HG02610 (cell line): Measurements from ENCODE around the gene CDK9.

Experiments used
- ATAC-seq: cut with Tn5 transposase; IDR thresholded peaks from one replicate; pipeline ENCODE4 v1.9.1; 2021; ENCODE audit warnings: mild to moderate bottlenecking, moderate library complexity; ENCODE audit not compliant: unreplicated experiment

Gene CDK9

DNA sequence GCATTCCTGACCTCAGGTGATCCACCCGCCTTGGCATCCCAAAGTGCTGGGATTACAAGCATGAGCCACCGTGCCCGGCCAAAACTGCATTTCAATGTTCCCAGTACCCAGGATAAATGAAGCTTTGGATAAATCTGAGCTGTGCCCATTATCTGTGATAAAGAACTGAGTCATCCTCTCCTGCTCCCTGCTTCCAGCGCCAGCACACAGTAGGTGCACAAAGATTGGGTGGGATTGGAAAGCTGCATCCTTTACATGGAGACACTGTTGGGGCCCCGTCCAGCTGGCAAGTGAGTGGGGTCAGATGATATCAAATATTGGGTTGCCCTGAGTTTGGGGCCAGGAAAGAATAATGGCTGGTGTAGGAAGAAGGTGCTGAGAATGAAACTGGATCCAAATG is 24.8 kb upstream of the CDK9 start:
- no peak for ATAC-seq

DNA sequence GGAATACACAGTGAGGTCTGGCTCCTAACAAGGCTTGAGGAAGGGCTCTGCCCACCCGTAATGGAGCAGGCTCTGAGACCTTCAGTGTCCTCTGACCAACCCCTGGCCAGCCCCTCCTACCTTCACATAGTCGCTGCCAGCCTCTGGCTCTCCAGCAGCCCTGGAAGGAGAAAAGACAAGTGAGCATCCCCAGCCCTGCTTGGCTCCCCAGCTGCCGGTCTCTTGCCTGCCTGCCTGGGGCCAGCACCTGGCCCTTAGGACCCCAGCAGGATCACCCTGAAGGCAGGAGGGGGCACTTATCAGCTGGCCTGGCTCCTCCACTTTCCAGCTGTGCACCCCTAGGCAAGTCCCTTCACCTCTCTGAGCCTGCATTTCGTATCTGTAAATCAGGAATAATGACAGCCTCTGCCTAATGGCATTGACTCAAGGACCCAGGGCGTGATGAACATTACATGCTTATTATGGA is 24.3 kb upstream of the CDK9 start:
- ATAC-seq = no peak

DNA sequence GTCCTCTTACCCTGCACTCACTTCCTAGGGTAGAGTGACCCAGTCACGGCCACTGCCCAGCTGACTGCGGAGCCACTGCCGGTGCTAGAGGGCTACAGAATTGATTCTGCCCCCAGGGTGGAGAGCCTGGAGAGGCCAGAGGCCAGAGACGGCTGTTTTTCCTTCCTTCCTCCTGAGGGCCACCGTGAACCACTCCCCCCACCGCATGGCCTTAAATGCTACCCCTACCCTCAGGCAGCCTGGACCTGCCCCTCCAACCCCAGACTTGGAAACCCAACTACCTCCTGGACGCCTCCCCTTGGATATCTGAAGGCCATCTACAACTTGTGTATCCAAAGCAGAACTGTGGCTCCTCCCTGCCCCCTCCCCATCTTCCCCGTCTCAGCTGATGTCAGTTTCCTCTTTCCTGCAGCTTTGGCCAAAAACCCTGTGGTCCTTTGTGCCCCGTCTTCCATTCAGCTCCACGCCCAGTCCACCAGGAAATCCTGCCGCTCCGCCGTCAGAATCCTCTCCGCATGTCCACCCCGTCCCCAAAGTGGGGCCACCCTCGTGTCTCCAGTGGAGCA is 23.6 kb upstream of the CDK9 start:
- no peak for ATAC-seq

DNA sequence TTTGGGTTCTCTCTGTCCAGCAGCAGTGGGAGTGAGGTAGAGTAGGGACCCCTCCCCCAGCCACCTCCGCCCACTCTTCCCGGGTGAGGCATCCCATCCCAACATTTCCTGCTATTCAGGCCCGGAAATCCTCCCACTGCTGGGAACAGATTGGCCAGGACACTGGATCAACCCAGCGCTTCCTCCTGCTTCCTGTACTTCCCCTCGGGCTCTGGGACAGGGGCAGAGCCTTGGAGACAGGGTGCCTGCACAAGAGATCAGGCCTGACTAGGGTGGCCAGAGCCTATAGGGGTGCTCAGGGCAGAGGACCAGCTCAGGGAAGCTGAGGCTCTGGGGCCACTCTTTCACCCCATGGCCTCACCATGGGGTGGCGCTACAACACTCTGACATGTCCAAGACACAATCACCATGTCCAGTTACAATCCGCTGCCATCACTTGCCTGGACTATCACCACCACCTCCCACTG is 21.9 kb upstream of the CDK9 start:
- ATAC-seq = no peak

DNA sequence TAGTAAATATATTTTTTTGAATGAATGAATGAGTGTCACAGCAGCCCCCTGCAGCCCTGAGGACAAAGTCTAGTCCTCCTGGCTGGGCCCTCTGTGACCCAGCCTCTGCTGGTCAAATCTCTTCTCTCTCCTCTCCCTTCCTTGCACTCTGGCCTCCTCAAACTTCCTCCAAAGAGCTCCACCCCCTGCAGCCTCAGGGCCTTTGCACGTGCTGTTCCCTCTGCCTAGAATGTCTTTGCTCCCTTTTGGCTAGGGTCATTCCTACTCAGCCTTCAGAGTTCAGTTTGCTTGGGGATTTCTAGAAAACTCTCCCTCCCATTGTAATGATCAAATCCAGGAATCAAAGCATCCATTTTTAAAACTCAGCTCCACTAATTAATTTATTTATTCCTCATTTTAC is 20.4 kb upstream of the CDK9 start:
- ATAC-seq = no peak

DNA sequence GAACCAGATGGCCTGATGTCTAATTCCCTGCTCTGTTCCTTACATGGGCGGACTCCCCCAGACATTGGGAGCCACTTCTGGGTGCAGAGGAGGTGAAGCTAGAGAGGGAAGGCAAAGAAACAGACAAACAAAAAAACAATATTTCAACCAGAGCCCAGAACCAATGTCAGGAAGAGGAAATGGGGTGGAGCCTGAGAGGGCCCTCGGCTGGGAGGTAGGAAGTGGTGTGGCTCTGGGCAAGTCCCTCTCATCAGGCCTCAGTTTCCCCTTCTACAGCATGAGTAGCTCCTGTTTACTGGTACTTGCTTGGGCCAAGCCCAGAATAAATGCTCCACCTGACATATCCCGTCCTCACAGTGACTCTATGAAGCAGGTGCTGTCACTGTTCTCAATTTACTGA is 18.4 kb upstream of the CDK9 start:
- ATAC-seq = no peak

DNA sequence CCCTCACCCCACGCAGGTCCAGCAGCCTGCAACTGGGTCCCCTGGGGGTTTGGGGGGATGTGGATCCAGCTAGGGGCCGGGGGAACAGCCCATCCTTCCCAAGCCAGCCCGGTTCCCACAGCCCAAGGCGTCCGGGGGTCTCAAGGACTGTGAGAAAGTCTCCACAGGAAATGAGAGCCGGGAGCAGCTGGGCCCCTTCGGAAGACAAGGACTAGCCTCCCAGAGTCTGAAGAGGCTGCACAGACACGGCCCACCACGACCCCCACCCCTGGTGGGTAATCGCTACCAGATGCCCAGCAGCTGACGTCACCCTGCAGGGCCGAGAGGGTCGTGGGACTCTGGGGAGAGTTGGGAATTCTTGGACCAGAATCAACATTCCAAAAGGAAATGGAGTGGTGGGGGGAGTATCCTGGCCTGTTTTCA is 17.9 kb upstream of the CDK9 start:
- no peak for ATAC-seq

DNA sequence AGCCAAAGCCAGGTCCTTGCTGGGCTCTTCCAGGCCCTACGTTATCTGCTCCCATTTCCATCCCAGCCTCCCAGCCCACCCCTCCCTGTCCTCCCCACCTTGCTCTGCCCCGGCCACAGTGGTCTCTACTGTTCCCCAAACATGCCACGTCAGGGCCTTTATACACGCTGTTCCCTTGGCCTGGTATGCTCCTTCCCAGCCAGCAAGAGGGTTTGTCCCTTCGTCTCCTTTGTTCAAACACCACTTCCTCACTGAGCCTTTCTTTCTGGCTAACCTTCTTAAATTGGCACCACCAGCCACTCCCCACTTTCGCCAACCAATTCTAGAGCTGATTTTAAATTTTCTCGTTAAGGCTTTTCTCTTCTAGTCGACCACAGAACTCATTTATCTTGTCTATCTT is 17.1 kb upstream of the CDK9 start:
- ATAC-seq = no peak

DNA sequence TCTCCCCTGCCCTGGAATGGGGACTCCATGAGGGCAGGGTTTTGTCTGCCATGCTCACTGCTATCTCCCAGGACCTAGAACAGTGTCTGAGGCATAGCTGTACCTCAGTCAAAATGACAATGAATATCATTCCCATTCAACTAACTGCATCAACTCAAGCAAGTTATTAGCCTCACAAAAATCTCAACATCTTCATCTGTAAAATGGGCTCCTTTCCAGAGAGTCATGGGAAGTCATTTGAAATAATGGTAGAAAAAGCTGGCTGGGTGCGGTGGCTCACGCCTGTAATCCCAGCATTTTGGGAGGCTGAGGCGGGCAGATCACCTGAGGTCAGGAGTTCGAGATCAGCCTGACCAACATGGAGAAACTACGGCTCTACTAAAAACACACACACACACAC is 16.7 kb upstream of the CDK9 start:
- no peak for ATAC-seq

DNA sequence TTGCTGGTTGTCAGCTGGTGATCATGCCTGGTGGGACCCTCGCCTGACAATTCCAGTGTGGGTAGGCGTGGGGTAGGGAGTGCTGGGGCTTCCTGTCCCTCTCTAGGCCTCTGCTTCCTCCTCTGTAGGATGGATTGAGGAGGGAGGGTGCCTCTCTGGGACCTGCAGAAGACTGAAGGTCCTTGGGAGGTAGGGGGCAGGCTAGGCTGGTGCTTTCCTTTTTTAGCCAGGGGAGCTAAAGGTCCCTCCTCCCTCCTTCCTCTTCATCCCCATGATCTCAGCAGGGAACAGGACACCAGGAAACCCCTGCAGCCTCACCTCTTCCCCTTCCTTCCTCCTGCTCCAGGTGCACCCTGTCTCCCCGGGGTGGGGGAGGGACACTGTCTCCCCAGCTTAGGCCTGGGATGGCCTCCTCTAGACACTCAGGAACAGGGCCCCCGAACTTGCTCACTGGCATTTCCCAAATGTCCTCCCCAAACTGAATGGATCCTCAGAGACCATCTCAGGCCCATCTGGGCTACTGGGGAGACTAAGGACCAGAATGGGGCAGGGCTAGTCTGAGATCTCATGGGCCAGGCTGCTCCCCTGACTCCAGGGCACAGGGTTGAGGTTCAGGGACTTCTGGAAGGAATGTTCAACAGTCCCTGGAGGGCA is 15.8 kb upstream of the CDK9 start:
- ATAC-seq = no peak

DNA sequence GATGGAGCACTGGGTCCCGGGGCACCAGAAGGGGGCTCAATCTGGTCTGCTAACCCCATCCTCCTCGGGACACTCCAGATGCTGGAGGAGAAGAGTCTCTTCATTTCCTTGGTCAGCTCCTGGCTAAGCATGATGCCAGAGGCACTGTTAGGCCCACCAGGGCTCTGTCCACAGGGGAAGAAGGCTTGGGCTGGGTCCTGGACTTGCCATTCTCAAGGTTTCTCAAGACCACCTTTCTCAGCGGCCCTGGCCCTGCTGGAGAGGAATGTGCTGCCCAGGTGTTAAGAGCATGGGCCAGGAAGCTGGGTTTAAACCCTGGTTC is 15.3 kb upstream of the CDK9 start:
- no peak for ATAC-seq

DNA sequence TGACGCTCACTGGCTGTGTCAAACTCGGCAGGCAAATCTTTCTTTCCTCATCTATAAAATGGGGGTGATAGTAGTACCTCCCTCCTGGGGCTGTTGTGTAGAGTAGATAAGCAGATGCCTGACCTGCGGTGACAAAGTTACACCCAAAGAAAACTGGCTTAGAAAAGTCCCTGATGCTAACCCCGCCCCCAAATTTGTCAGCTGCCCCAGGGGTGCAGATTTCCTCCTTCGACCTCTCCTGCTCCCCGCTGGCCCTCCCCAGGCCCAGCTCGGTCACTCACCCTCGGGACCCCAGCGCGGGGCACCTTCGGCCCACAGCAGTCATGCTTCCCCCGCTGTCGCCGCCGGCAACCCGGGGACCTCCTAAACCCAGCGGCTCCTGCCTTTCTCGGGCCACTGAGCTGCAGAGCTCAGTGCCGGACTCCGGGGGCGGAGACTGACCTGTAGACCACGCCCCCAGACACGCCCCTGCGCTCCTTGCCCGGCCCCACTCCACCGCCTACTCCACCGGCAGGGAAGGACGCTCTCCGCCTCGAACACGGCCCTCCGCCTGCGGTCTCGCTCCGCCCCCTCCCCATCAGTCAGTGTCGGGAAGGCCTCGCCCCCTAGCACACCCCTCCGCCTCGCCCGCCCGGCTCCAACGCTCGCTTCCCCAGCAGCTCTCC is 14.8 kb upstream of the CDK9 start:
- peak; percentile 84 for ATAC-seq

DNA sequence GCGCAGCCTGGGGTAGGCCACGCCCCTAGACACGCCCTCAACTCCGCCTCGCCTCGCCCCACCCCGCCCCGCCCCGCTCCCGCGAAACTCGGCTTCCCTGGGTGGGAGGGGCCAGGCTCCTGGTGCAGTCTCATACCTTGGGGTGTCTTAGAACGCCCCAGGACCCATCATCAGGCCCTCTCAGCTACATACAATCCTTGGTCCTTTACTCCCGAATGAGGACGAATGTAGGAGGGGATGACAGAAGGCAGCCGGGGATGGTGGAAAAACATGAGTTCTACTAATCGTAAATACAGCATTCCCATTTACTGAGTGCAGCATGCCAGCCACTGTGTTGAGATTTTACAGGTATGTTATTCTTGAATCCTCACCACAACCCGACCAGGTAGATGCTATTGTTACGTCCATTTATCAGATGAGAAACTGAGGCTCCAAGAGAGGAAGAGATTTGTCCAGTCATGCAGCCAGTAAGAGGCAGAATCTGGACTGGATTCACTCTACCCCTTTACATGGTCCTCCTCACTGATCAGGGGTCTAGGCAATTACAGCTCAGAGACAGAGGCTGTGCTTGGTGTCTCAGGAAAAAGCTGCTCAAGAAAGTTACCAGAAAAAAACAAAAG is 14.2 kb upstream of the CDK9 start:
- ATAC-seq = no peak

DNA sequence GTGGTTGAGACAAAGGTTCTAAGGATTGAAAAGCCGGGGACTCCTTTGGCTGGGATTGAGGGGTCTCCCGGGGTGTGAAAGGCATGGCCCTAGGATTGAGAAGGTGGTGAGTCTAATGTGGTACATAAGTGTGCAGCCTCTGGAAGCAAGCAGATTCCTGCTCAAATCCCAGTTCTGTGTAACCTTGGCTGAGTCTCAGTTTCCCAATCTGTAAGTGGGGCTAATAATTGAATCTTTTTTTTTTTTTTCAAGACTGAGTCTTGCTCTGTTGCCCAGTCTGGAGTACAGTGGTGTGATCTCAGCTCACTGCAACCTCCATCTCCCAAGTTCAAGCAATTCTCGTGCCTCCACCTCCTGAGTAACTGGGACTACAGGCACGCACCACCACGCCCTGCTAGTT is 13.2 kb upstream of the CDK9 start:
- ATAC-seq = no peak

DNA sequence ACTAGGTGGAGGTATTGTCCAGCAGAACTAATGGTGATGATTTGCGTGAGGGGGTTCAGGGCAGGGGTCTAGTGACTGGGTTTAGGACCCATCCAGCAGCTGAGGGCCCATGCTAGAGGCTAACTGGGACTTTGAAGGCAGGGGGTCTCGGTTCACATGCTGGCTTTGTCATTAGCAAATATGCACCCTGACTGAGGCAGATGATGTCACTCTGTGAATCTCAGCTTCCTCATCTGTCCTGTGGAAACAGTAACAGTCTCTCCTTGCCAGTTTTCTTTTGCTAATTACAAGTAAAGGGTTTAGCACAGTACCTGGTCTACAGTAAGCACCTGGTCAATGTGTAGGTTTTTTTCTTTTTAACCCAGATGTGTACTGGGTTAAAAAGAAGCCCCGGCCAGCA is 12.6 kb upstream of the CDK9 start:
- no peak for ATAC-seq

DNA sequence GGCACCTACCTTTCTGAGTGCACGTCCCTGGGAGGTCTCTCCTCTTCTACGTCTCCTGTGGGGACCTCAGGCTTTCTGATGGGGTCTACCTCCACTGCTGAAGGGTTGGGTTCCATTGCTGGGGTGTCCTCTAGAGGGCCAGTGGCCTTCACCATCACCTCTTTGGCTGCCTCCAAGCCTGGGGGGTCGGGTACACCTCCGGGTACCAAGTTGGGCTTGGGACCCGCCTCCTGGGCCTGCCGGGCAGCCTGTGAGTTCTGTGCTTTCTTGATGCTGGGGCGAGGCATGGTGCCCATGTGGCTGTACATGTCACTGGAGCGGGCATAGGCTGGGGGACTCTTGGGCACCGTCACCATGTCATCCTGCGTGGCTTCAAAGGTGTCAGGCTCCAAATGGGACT is 11.9 kb upstream of the CDK9 start:
- no peak for ATAC-seq

DNA sequence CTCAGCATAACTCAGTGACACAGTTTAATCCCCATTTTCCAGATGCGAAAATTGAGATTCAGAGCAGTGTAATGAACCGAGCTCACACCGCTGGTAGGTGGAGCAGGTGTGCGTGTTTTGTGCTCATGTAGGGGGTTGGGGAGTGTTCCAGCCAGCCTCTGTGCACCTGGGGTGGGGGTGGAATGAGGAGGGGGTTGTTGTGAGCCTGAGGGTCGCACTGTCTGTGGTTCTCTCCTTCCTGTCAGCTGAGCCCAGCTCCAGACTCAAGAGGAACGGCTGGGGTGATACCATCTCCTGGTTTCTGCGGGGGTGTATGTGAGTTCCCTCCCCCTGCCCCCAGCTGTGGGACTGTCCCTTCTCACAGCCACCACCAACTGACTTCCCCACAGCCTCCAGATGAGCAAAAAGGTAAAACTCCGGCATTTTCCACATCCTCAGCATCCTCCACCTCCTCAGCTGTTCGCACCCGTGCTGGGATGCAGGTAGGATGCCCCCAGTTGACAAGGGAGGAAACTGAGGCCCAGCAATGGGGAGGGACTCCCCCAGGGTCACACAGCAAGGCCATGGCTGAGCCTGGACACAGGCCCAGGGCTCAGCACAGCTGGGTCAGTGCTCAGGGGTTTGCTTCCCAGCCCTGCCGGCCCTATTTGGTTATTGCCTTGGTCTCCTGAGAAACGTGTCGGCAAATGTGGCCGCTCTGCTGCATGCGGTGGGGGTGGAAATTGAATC is 9.5 kb upstream of the CDK9 start:
- no peak for ATAC-seq

DNA sequence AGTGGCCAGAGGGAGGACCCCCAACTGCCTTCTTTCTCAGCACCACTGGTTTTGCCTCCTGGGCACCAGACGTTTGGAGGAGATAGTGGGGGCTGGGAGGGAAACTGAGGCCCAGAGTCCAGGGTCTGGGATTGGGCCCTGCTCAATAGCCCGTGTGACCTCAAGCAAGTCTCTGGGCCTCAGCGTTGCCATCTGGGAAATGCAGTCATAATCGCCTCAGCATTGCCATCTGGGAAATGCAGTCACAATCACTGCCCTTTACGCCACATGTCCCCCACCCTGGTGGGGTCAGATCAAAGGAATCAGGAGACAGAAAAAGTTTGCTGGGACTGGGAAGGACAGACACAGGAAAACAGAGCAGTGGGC is 8.9 kb upstream of the CDK9 start:
- ATAC-seq = no peak

DNA sequence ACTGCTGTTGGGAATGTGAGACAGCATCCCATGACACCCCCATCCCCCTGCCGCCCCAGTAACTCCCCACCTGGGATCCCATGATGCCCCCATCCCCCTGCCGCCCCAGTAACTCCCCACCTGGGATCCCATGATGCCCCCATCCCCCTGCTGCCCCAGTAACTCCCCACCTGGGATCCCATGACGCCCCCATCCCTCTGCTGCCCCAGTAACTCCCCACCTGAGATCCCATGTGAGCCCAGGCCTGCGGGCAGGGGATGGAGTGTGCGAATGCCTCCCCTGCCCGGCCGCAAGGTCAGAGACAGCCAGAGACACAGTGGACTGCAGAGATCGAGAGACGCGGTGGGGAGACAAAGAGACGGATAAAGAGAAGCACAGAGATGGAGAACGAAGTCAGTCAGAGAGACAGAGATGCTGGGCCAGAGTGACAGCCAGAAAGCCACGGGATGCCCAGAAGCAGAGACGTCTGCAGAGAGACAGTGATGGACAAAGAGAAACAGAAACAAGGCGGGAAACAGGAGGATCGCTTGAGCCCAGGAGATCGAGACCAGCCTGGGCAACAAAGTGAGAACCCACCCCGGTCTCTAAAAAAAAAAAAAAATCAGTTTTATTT is 8.4 kb upstream of the CDK9 start:
- ATAC-seq = no peak

DNA sequence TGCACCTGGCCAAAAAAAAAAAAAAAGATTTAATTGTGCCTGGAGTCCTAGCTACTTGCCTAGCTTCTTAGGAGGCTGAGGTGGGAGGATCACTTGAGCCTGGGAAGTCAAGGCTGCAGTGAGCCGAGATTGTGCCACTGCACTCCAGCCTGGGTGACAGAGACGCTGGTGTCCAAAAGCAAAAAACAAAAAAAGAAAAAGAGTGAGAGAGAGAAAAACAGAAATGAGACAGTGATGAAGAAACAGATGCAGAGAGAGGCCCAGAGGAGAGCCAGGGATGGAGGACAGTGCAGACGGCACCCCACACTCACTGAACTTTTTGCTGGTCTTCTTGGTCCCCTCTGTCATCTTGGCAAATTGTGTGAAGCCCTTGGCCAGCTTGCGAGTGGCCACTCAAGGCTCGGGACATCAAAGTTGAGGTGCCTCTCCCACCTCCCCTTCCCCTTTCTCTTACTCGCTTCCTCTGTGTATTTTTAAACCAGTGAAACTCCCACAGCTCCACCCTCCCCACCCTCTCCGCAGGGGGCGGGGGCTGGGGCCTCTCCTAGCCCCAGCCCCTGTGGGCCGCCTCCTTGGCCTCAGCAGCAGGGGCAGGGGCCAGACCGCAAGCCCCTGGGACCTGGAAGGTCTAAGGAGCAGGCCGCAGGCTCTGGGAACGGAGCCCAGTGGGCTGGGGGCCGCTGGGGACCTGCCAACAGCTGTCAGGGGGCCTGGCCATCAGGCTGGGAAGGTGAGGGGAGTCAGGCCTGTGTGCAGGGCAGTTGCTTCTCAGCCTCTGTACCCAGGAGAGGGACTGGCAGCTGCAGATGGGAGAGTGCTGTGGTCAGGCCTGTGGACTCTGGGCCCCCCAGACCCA is 7.3 kb upstream of the CDK9 start, which contains the start of gene SH2D3C:
SH2D3C (minus strand) TSS at position 387 of the 856 bp plus-strand sequence; CDS start at position 348, 39 bp downstream.
- no peak for ATAC-seq
